Lung (tissue), 12 donors: ENCODE results near the gene RGS17. TPM values are rescaled to one million over a fixed set of nuclear protein-coding genes. Genes with fewer than 3 reads are reported as not detected.

Experiments
- ATAC-seq: fragments of 200-7000 bp; cut with Tn5 transposase; one replicate; pipeline ENCODE4 v1.9.1; 2020; ENCODE audit warnings: moderate number of reproducible peaks; ENCODE audit not compliant: insufficient read depth, low FRiP score
- DNase-seq, 3 donors: peaks; one replicate each; pipeline ENCODE4 v3.0.0-alpha.2; 2013 to 2017
- H3K27ac ChIP-seq, 2 donors: one replicate each; pipeline ENCODE4 v1.5.1; 2013; ENCODE audit warnings: mild to moderate bottlenecking in 2 of 2, moderate library complexity in 2 of 2, control low read depth in 1 of 2, inconsistent platforms in 1 of 2, low read depth in 1 of 2, low read length in 1 of 2
- H3K27me3 ChIP-seq, 3 donors: one replicate each; pipeline ENCODE4 v1.5.1; 2013; ENCODE audit warnings: low read length in 2 of 3; ENCODE audit not compliant: control insufficient read depth in 3 of 3, insufficient read depth in 3 of 3
- H3K36me3 ChIP-seq, 4 donors: one replicate each; pipeline ENCODE4 v1.5.1; 2013; ENCODE audit warnings: low read length in 4 of 4, mild to moderate bottlenecking in 1 of 4, moderate library complexity in 1 of 4; ENCODE audit not compliant: control insufficient read depth in 4 of 4, insufficient read depth in 4 of 4
- H3K4me1 ChIP-seq, 5 donors: one replicate each; pipeline ENCODE4 v1.5.1; 2013; ENCODE audit warnings: low read length in 5 of 5, mild to moderate bottlenecking in 2 of 5, moderate library complexity in 1 of 5; ENCODE audit not compliant: control insufficient read depth in 5 of 5, insufficient read depth in 5 of 5
- H3K4me3 ChIP-seq: one replicate; pipeline ENCODE4 v1.5.1; 2013; ENCODE audit warnings: mild to moderate bottlenecking, control low read depth, moderate library complexity
- H3K9ac ChIP-seq, 2 donors: one replicate each; pipeline ENCODE4 v1.5.1; 2013; ENCODE audit warnings: low read length in 2 of 2, control low read depth in 1 of 2; ENCODE audit not compliant: insufficient read depth in 1 of 2
- H3K9me3 ChIP-seq, 4 donors: one replicate each; pipeline ENCODE4 v1.5.1; 2013; ENCODE audit warnings: low read length in 3 of 4, mild to moderate bottlenecking in 1 of 4, moderate library complexity in 1 of 4; ENCODE audit not compliant: control insufficient read depth in 4 of 4, insufficient read depth in 3 of 4
- CTCF ChIP-seq: IDR thresholded peaks from 2 replicates; pipeline ENCODE4 v1.5.1; 2012; ENCODE audit warnings: mild to moderate bottlenecking; ENCODE audit errors: control extremely low read depth, extremely low read depth
- WGBS, 2 donors: extraction: QIAGEN DNeasy Blood & Tissue Kit; methylation state at CpG; one replicate each; pipeline ENCODE4 v1.1.7; 2013; 5-methylcytosine and 5-hydroxymethylcytosine counted together
- polyA plus RNA-seq, 2 donors: library from polyadenylated mRNA; stranded (reverse); fragments of 200-250 nt; gene quantifications; one replicate each; pipeline ENCODE4 v1.2.1, GENCODE V29; 2013
- total RNA-seq, 2 donors: library from RNA; depleted of rRNA in 1 of 2; stranded (reverse); fragments of >200 nt in 1 of 2; gene quantifications; one replicate each; pipeline ENCODE4 v1.2.1, GENCODE V29; 2014 to 2021
- donor health status: control.
- donor health status: control.
- donor health status: Bipolar disorder and iron deficiency.
- donor health status: healthy.
- donor health status: DM: yes; HTN: yes; CAD: no.

Gene RGS17
- total and polyA plus RNA-seq, 4 donors = 0.17 to 1.7 (median 0.41) TPM

DNA sequence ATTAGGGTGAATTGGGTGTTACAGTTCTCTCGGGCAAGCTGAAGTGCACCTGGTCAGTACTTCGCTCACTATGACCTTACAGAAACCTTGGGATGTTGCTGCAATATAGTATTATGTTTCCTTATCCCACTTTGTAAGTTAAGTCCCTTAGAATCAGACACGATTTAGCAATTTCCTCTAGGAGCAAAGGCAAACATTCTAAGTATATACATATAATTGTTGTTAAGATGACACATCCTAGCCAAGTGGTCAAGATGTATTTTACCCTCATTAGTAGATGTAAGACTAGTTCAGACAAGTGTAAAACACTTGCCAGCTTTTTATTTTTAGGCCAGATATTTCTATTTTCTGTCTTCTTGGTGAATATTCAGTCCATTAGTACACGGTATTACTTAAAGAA, 31.1 kb upstream of the RGS17 start:
- DNase-seq (no peak), ATAC-seq (no peak)
- no peaks in the 10 kb centered on the region for H3K4me1 ChIP-seq
- H3K9me3 ChIP-seq = no peaks in the 10 kb centered on the region
- no peaks in the 10 kb centered on the region for H3K27me3 ChIP-seq
- TF ChIP-seq CTCF = no peak
- WGBS, 2 donors = 69 to 77% methylated on average over 4 of the region's 4 CpGs
- no peak overlapping the region for H3K4me3 ChIP-seq
- no peak overlapping the region for H3K9ac ChIP-seq
- no peaks in the 10 kb centered on the region for H3K36me3 ChIP-seq
- no peak overlapping the region for H3K27ac ChIP-seq

DNA sequence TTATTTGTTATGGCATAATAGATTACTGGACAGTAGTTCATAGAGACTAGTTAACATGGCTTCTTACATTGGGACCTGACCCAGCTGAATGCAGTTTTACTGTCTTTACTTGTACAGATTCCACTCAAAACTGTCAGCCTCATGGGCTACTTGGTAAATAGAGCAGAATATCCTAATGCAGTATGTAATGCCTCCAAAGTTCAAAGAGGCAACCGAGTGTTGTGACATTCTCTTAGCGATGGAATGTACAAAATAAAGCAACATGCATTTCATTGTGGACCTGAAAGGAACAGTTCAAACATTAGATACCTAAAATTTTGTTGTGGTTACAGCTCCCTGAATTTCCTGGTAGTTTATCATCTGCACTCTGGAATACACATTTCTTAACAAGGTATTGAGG, 29.1 kb upstream of the RGS17 start:
- no peak for TF ChIP-seq CTCF

DNA sequence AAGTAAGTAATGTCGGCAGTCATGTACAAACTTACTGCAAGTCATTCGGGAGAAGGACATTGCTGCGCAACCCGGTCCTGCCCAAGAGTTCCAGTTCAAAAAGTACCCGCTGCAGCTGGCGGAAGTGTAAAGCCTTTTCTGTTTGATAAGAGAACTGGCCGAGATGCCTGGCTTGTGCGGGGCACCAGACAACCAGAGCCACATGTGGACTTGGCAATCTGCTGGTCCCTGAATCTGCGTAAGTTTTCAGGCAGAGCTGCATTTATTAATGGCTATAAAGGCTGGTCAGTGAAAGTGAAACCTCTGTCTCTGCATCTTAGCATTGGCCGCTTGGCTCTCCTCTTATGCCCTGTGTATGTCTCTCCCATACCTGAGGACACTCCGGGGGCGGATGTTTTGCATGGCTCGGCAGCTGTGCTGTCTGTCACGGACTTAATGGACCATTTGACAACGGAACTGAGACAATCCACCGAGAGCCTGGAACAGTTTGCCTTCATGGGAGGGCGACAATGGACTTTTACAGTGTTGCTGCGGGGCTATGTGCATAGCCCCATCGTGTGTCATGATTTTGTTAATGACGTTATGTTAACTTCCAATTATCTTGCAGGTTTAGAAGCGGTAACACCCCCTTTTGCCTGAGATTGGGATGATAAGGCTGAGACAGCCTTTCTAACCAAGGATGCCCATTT, 19.8 kb upstream of the RGS17 start:
- DNase-seq = no peak
- WGBS, 2 donors = 88 to 91% methylated on average over 21 of the region's 21 CpGs
- no peaks in the 10 kb centered on the region for H3K36me3 ChIP-seq
- no peak for TF ChIP-seq CTCF
- no peak overlapping the region for H3K27ac ChIP-seq
- no peak overlapping the region for H3K4me3 ChIP-seq
- H3K9ac ChIP-seq = no peak overlapping the region
- no peak for ATAC-seq
- H3K4me1 ChIP-seq = no peaks in the 10 kb centered on the region
- no peaks in the 10 kb centered on the region for H3K27me3 ChIP-seq
- peaks cover 0 to 4% (median 0%) of the 10 kb centered on the region in 4 donors for H3K9me3 ChIP-seq

More for the DNA sequence above, 29.1 kb upstream of the RGS17 start:
- Histone ChIP-seq H3K36me3 (no peaks in the 10 kb centered on the region), H3K27ac (no peak overlapping the region), H3K9ac (no peak overlapping the region), H3K4me3 (no peak overlapping the region), H3K9me3 (no peaks in the 10 kb centered on the region), H3K27me3 (no peaks in the 10 kb centered on the region), H3K4me1 (no peaks in the 10 kb centered on the region)
- 83 to 98% methylated on average over 2 of the region's 2 CpGs for WGBS, 2 donors
- DNase-seq (no peak), ATAC-seq (no peak)

DNA sequence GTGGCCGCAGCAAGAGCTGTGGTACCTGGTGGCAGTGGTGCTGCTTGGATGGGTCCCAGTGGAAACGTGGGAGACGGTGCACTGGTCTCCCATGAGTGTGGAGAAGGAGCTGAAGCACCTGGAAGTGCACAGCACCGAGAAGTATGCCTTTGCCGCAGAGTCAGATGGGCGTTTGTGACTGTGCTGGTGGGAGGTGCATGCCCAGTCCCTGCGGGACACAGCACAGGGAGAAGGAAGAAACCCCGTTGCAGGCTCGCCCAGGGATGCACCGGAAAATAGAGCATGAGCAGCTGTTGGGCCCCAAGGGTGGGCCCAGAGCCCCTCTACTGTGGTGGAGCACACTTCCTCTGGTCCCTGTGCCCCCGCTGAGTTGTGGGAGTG, 19.3 kb upstream of the RGS17 start:
- no peak overlapping the region for H3K9ac ChIP-seq
- TF ChIP-seq CTCF = no peak
- DNase-seq (no peak), ATAC-seq (no peak)
- H3K4me1 ChIP-seq = no peaks in the 10 kb centered on the region
- 85 to 90% methylated on average over 11 of the region's 11 CpGs for WGBS, 2 donors
- H3K9me3 ChIP-seq = peaks cover 0 to 4% (median 0%) of the 10 kb centered on the region in 4 donors
- no peak overlapping the region for H3K4me3 ChIP-seq
- no peak overlapping the region for H3K27ac ChIP-seq
- no peaks in the 10 kb centered on the region for H3K36me3 ChIP-seq
- no peaks in the 10 kb centered on the region for H3K27me3 ChIP-seq
